Thymus (tissue), 2 donors: ENCODE results near the gene KANSL2. TPM values are rescaled to one million over a fixed set of nuclear protein-coding genes. Genes with fewer than 3 reads are reported as not detected.

ENCODE experiments used
- polyA plus RNA-seq: library from polyadenylated mRNA; stranded (reverse); fragments of 200-250 nt; gene quantifications from one replicate; pipeline ENCODE4 v1.2.3, GENCODE V29; 2013
- total RNA-seq: library from RNA; stranded (reverse); fragments of 120-200 nt; gene quantifications from one replicate; pipeline ENCODE4 v1.2.4, GENCODE V29; 2013
- donor health status: healthy.

The KANSL2 gene
- total and polyA plus RNA-seq, 2 donors, result 38.9 to 70.1 TPM

Other genes starting within 250 kb of the KANSL2 start
- not detected for gene ANP32D, start 209.7 kb downstream of the KANSL2 start, total RNA-seq
- 0.07 TPM for gene ANP32D, start 209.7 kb downstream of the KANSL2 start, polyA plus RNA-seq
- gene C12orf54, start 199.7 kb downstream of the KANSL2 start, total RNA-seq, result 0.19 TPM
- gene C12orf54, start 199.7 kb downstream of the KANSL2 start, polyA plus RNA-seq, result 3.5 TPM
- not detected for gene OR8S1, start 156.6 kb downstream of the KANSL2 start, total RNA-seq
- gene OR8S1, start 156.6 kb downstream of the KANSL2 start, polyA plus RNA-seq, result not detected
- 0.14 TPM for gene LALBA, start 112.2 kb downstream of the KANSL2 start, total RNA-seq
- gene LALBA, start 112.2 kb downstream of the KANSL2 start, polyA plus RNA-seq, result 0.68 TPM
- gene CCNT1, start 34.5 kb upstream of the KANSL2 start, total RNA-seq, result 21.8 TPM
- 9.2 TPM for gene CCNT1, start 34.5 kb upstream of the KANSL2 start, polyA plus RNA-seq
- gene ADCY6, start 106.9 kb upstream of the KANSL2 start, total RNA-seq, result 2.6 TPM
- gene ADCY6, start 106.9 kb upstream of the KANSL2 start, polyA plus RNA-seq, result 6.1 TPM
- 8.3 TPM for gene CACNB3, start 136.3 kb upstream of the KANSL2 start, total RNA-seq
- 10.4 TPM for gene CACNB3, start 136.3 kb upstream of the KANSL2 start, polyA plus RNA-seq
- 96.6 TPM for gene DDX23, start 169.9 kb upstream of the KANSL2 start, total RNA-seq
- gene DDX23, start 169.9 kb upstream of the KANSL2 start, polyA plus RNA-seq, result 61.3 TPM
- 1.1 TPM for gene RND1, start 183.6 kb upstream of the KANSL2 start, total RNA-seq
- gene RND1, start 183.6 kb upstream of the KANSL2 start, polyA plus RNA-seq, result 1.8 TPM
- gene FKBP11, start 243.3 kb upstream of the KANSL2 start, total RNA-seq, result 8.3 TPM
- 36.7 TPM for gene FKBP11, start 243.3 kb upstream of the KANSL2 start, polyA plus RNA-seq